ENCODE data around the gene ARID3C.

Gene ARID3C

DNA sequence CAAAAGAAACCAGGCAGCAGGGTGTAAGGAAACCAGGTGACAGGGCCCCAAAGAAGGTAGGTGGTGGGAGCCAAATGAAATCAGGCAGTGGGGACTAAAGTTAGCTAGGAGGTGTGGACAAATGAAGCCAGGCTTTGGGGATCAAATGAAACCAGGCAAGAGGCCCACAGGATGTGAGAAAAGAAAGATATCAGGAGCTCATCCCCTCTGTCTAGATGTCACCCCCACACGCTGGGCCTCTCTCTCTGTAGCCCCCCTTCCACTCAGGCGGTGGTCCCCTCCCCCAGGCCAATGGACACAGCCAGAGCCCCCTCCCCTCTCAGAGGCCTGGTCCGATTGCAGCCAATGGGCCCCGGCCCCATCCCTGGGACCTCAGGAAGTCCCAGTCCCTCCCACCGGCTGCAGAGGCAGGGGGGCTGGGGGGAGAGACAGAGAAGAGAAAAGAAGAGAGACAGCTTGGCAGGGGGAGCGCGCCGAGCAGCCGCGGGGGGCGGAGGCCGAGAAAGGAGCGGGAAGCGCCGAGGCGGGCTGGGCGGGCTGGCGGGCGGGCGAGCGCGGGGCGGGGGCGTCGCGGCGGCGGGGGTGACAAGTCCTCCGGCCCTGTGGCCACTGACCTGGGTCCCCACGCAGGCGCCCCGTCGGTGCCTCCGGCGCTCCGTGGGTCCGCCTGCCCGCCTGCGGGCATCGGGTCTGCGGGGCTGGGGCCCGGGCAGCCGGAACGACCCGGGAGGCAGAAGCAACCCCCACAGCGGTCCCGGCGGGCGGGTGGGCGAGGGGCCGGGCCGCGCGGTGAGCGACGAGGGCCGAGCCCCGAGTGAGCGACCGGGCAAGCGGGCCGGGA lies 51.2 kb downstream of the ARID3C start:
- DNase-seq (ENCODE audit: low read depth, low spot score) = no peak

DNA sequence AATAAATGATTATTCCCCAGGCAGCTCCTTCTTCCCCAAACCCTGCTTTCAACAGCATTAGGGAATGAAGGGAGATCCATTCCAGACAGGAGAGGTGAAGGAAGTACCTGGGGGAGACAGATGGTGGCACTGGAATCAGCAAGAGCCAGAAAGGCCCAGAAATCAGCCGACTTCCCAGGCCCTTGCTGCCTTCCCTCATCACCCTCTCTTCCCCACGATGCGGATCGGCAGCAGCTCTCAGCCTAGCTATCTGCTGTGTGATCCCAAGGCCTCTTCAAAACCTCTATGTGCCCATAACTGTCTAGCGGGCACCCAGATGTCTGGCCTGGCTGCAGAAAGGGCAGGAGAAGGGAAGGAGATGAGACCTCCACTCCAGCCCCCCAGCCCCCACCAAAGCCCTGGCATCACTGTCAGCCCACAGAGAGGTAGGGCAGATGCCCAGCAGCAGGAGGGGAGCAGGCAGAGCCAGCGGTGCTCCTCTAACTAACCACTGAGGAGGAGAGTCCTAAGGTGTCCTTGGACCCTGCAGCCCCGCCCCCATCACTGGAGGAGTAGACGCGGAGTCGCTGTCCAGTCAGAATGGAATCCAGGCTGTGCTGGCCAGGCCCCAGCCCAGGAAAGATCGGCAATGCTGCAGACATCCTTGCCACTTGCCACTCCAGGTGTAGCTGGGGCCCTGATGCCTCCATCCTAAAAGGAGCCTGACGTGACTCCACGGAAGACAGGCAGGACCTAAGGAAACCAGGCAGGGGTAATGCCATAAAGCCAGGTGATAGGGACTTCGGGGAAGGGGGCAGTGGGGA lies 52.1 kb downstream of the ARID3C start:
- no peak for DNase-seq (ENCODE audit: low read depth, low spot score)

DNA sequence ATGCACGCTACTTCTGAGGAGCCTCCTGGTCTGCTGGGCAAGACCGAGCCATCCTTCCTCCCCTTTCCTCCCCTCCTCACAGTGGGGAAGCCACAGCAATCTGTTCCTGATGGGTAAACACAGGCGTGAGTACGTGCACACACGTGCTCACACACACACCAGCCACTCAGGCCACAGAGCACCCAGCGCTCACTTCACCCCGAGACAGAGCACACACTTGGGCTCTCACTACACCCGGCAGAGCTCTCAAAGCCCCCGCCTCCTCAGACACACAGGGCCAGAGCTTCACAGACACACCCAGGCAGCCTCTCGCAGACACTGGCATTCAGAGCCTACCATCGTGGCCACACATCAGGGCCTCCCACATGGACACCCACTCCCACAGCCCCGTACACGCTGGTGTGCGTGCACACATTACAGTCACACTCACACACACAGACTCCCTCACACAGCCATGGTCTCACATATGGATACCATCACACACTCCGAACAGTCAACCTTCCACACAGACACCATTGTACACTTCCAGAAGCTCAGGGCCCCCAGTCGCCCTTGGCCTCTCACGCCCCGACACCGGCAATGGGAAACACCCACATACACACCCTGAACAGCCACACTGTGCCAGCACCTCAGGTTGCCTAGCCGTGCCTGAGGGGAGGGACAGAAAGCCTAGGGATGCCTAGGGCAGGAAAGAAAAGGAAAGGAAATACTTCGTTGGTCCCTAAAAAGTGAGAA lies 52.8 kb downstream of the ARID3C start:
- no peak for DNase-seq (ENCODE audit: low read depth, low spot score)

DNA sequence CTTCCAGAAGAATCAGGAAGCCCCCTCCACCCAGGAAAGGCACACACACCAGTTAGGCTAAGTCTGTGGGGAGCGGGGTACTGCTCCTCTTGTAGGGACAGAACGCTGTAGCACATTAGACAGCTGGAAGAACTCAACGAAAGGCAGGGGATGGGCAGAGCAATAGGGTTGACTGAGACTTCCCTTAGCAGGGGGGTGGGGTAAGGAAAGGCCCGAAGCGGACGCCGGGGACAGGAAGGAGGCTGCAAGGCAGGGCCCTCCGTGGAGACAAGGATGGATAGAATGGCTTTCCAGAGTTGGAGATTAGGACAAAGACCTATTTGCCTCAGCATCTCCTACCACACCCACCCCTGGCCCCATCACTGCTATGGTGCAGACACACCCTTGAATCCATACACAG lies 53.6 kb downstream of the ARID3C start:
- DNase-seq (ENCODE audit: low read depth, low spot score) = no peak

DNA sequence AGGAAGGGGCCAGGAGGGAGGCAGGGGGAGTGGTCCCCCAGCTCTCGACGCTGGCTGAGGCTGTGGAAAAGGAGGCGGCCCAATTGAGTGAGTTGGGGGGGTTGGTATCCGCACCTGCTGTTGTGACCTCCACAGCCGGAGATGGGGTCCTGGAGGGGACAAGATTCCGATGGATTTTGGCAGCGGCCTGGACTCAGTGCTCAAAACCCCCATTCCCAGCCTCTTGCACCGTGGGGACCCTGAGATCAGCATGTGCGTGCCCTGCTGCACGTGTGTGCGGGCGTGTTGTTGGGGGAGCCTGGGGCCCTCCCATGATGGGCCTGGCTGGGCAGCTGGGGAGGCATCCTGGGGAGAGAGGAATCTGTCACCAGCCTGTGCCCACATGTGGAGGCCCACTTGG lies 54.3 kb downstream of the ARID3C start:
- DNase-seq (ENCODE audit: low read depth, low spot score) = no peak

DNA sequence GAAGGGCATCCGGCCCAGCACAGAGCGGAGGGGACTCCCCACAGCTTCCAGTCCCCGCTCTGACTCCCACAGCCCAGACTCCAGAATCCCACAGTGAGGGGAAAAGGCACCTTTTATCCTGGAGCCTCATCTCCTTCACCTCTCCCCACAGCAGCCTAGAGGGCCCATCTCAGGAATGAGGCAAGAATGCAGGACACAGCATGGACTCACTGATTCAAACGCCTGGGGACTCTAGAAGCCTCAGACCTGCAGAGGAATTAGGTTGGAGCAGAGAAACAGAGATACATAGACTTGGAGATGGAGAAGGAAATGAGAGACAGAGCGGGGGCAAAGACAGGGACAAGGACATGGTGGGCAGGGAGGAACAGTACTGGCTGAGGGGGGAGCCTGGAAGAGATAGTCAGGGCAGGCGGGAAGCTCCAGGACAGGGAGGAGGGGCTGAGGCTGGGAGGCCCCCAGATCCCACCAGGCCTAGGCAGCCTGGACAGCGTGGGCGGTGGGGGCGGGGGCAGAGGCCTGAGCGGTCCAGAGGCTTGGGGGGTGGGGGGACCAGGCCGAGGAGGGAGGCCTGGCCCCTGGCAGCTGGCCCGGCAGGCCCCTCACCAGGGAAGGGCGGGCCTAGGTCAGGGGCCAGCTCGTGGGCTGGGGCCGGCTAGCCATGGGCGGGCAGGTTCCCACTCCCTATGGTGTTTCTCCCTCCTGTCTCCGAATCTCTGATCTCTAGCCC lies 55.1 kb downstream of the ARID3C start:
- no peak for DNase-seq (ENCODE audit: low read depth, low spot score)

DNA sequence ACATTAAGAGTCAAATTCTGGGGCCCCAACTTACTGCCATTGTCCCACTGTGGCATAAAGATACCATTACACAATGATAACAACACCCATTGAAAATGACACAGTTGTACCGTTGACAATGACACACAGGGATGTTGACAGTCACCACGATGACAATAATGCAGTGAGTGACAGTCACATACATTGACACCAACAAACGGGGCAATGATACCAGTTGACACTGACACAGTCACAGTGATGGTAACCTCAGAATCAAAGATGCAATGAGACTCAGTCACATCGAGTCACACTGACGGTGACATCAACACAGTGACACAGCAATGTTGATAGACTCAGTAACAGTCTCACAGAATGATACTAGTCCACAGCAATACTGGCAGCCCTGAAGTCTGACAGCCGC lies 56.2 kb downstream of the ARID3C start:
- DNase-seq (ENCODE audit: low read depth, low spot score) = no peak

DNA sequence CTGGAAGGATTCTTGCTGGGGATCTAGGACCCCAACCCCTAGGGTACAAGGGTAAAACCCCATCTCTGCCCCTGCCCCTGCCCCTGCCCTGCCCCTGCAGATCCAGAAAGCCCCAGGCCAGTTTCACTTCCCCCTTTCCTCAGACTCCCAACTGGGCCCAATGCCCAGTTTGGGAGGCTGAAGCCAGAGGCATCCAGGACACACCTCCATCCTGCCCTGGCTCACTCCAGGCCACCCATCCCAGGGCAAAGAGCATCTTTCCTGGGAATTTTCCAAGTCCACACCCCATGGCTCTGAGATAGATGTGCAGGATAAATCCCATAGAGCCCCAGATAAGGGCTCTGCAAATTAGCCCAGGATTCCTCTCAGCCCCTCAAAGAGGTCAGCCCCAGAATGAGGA lies 56.8 kb downstream of the ARID3C start:
- DNase-seq (ENCODE audit: low read depth, low spot score) = no peak

DNA sequence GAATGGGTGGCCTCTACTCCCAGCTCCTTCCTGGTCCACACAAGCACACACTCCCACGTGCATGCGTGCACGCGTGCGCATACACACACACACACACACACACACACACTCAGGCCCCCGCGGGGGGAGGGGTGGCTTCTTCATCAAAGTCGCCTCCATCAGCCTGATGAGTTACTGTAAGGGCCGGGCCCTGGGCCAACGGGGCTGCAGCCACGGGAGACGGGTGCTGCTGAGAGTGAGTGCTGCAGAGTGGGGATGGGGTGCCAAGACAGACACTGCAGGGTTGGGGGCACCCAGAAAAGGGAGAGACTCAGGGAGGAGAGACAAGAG lies 57.4 kb downstream of the ARID3C start:
- no peak for DNase-seq (ENCODE audit: low read depth, low spot score)
